ENCODE data around the gene PHETA1.
"Not testable (repeated sequence)": the region's sequence is repeated elsewhere in the genome, so short reads cannot be mapped to it uniquely, and the experiment has no call there.

The PHETA1 gene

GRCh38 chr12:111405149-111405858, 36.4 kb upstream of the PHETA1 start:
- DNase-seq (ENCODE audit: low read depth) = peak; percentile 97

- DNase-seq (ENCODE audit: low read depth) = no peak
Measured at GRCh38 chr12:111404362-111405148, 35.7 kb upstream of the PHETA1 start.

- not testable (repeated sequence) for DNase-seq (ENCODE audit: low read depth)
Measured at GRCh38 chr12:111402490-111402824, 33.6 kb upstream of the PHETA1 start.

GRCh38 chr12:111401167-111401605, 32.3 kb upstream of the PHETA1 start:
- no peak for DNase-seq (ENCODE audit: low read depth)

GRCh38 chr12:111399741-111400404, 31.0 kb upstream of the PHETA1 start:
- DNase-seq (ENCODE audit: low read depth) = not testable (repeated sequence)

GRCh38 chr12:111398530-111398929, 29.6 kb upstream of the PHETA1 start:
- DNase-seq (ENCODE audit: low read depth) = no peak

GRCh38 chr12:111396726-111397445, 28.0 kb upstream of the PHETA1 start:
- DNase-seq (ENCODE audit: low read depth) = peak; percentile 74

- not testable (repeated sequence) for DNase-seq (ENCODE audit: low read depth)
Measured at GRCh38 chr12:111396271-111396670, 27.4 kb upstream of the PHETA1 start.

GRCh38 chr12:111395336-111396187, 26.7 kb upstream of the PHETA1 start:
- DNase-seq (ENCODE audit: low read depth) = no peak

- DNase-seq (ENCODE audit: low read depth) = no peak
Measured at GRCh38 chr12:111394480-111394879, 25.6 kb upstream of the PHETA1 start.

- DNase-seq (ENCODE audit: low read depth) = no peak
Measured at GRCh38 chr12:111393700-111394300, 24.9 kb upstream of the PHETA1 start.

- DNase-seq (ENCODE audit: low read depth) = no peak
Measured at GRCh38 chr12:111390910-111391309, 22.0 kb upstream of the PHETA1 start.

GRCh38 chr12:111389635-111390034, 20.7 kb upstream of the PHETA1 start:
- DNase-seq (ENCODE audit: low read depth) = no peak

- DNase-seq (ENCODE audit: low read depth) = no peak
Measured at GRCh38 chr12:111387747-111388323, 18.9 kb upstream of the PHETA1 start.

- no peak for DNase-seq (ENCODE audit: low read depth)
Measured at GRCh38 chr12:111386885-111387284, 18.0 kb upstream of the PHETA1 start.

- DNase-seq (ENCODE audit: low read depth) = no peak
Measured at GRCh38 chr12:111384596-111384995, 15.7 kb upstream of the PHETA1 start.

GRCh38 chr12:111379942-111380554, 11.2 kb upstream of the PHETA1 start:
- no peak for DNase-seq (ENCODE audit: low read depth)

GRCh38 chr12:111377440-111377839, 8.5 kb upstream of the PHETA1 start:
- DNase-seq (ENCODE audit: low read depth) = no peak

- DNase-seq (ENCODE audit: low read depth) = not testable (repeated sequence)
Measured at GRCh38 chr12:111373231-111373630, 4.3 kb upstream of the PHETA1 start.

Measured in stimulated activated CD8-positive, alpha-beta memory T cell treated with anti-CD3 and anti-CD28 coated beads, Interleukin-15, amount 100 ng/mL, for 1 hour (primary cell).